Astrocyte of the hippocampus (primary cell): Measurements from ENCODE around the gene PEX1.
"Not testable (repeated sequence)": the region's sequence is repeated elsewhere in the genome, so short reads cannot be mapped to it uniquely, and the experiment has no call there.

Source experiments
- DNase-seq: peaks from one replicate; pipeline ENCODE4 v3.0.0; 2011; ENCODE audit warnings: low read depth, low spot score

The PEX1 gene

DNA sequence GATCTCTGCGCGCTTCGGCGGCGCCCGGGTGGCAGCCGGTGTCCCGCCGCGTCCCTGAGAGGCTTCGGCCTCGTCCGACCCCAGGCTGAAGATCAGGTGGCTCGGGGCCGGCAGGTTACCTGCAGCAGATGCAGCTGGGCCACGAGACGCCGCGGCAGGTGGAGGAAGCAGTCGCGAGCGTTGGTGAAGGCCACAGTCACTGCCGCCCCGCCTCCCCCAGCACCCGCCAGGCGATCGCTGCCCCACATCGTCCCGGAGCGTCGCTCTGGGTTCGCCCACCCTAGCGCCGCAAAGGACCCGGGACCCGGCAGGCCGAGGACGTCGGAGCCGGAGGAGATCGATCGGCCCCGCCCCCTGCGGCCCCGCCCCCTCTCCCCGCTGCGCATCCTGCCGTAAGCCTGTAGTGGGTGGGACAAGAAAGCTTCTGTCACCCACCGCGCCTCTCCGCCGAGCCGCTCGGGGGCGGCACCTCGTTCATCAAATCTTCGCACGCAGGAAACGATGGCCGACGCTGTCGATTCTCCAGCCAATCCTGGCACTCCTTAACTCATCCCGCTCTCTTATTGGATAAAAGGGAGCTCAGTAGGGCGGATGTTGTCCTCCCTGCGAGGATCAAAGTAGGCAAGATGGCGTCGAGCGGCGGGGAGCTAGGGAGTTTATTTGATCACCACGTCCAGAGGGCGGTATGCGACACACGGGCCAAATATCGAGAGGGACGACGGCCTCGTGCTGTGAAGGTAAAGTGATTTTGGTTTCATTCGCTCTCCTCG lies at the start of gene PEX1, which contains the start of gene RBM48:
TSS of gene PEX1 (minus strand) at position 333 of the 770 bp plus-strand sequence. CDS start at position 248, 85 bp downstream.
TSS of gene RBM48 (plus strand) at position 608 of the 770 bp plus-strand sequence. CDS start at position 627, 19 bp downstream.
- peak; percentile 100 for DNase-seq

DNA sequence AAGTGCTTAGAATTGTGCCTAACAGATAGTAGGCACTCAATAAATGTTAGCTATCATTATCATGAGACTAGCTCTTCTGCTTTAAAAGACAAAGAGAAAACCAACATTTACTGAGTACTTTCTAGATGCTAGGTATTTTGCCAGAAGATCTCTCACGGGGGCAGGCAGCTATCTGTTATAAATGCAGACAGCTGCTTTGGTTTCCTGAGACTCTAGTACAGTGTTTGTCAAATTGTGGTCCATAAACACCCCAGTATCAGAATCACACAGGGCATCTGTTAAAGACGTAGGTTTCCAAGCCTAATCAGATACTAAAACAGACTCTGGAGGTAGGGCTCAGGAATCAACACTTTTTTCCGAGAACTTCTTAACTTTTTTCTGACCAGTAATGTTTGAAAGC lies 48.0 kb upstream of the PEX1 start:
- DNase-seq: no peak

DNA sequence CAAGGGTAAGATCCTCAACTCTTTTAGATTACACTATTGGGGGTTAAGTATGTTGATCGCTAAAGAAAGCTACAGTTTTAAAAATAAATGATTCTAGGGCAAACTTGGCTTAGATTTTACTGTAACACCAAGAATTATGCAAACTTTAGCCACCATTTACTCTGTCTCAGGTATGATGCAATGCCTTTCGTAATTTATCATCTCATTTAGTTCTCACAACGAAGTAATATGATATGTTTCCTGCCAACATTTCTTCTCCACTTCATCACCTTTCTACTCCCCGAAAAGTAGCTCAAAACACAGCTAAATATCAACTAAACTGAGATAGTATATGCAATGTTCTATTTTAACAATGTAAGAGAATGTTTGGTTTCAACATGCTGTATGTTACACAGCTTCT lies 40.8 kb upstream of the PEX1 start:
- DNase-seq: no peak

DNA sequence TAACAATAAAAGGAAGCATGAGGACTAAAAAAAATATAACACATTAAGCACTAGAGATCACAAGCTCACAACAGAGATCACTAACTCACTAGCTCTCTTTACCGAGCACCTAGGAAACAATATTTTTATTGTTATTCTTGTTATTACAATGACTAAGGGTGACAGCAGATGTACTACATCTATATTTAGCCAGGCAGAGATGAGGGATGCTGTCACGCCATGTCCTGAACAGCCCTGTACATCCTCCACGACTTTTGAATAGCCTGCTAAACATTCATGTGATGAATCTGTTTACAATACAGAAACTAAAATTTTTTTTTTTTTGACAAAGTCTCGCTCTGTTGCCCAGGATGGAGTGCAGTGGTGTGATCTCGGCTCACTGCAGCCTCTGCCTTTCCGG lies 39.1 kb upstream of the PEX1 start:
- no peak for DNase-seq

DNA sequence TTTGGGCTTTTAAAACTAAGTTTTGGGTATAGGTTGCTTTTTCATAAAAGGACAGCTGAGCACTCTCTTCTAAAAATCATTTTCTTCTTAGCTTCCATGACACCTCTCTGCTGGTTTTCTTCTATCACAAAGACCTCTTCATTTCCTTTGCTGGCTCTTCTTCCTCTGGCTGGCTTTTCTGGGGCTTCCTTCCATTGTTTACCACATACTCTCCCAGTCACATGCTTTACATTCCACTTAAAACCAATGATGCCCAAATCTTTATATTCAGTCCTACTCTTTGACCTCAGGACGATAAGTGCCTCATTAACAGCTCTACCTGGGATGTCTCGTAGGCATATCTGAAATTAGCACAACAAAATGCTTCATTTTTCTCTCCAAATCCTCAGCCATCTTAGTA lies 35.0 kb upstream of the PEX1 start:
- no peak for DNase-seq

DNA sequence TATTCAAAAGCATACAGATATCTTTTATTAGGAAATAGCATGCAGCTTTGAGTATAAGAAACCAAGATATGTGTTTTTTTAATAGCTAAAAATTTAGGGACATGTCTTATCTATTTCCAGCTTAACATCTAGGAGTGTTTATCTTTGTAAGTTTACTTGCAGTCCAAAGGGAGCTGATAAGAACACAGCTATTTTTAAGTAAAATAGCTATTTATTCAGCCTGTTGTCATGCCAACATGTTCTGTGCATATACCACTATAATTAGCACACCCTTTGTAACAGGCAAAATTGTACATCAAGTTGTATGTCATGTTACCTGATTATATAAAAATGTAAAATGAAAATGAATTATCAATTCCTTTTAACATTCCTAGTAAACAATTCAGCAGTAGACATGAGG lies 32.3 kb upstream of the PEX1 start:
- no peak for DNase-seq

DNA sequence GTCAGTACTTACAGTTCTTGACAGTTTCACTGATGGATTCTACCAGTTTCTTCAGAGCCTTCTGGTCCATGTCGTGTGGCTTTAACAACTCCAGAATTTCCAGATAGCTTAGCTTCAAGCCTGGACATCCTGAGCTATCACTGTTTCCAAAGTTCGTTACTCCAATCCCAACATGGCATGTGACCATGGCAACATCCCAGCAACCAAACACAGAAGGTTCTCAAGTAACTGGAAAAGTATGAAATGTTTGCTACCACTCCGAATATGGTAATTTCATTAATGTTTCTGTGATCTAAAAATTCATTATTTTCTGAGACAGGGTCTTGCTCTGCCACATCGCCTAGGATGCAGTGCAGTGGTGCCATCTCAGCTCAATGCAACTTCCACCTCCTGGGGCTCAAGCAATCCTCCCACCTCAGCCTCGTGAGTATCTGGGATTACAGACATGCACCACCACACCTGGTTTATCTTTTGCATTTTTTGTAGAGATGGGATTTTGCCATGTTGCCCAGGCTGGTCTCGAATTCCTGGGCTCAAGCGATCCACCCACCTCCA lies 29.6 kb upstream of the PEX1 start:
- DNase-seq: no peak

DNA sequence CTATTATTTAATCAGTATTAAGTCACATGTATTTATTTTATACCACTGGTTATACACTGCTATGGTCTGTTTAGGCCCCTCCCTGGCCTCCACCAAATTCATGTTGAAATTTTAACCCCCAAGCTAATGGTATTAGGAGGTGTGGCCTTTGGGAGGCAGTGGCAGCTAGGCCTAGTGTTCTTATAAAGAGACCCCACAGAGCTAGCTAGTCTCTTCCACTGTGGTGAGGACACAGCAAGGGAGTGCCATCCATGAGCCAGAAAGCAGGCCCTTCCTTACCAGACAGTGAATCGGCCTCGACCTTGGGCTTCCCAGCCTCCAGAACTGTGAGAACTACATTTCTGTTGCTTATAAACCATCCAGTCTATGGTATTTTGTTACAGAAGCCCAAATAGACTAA lies 28.9 kb upstream of the PEX1 start:
- no peak for DNase-seq

DNA sequence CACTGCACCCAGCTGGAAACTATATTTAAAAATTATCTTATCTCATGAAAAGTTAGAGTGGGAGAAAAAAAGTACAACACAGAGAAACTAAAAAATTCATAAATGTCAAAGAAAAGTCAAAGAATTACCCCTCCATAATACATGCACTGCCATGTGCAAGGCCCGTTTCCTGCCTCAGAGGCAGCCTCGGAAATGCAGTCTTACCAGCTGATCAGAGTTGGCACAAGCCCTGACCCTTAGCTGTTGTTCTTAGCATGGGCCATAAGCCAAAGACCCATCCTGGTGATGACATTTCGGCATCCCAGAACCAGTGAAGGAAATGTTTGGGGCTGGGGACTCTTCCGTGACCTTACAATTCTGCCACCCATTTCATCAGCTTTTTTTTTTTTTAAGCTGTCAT lies 21.9 kb upstream of the PEX1 start:
- no peak for DNase-seq

DNA sequence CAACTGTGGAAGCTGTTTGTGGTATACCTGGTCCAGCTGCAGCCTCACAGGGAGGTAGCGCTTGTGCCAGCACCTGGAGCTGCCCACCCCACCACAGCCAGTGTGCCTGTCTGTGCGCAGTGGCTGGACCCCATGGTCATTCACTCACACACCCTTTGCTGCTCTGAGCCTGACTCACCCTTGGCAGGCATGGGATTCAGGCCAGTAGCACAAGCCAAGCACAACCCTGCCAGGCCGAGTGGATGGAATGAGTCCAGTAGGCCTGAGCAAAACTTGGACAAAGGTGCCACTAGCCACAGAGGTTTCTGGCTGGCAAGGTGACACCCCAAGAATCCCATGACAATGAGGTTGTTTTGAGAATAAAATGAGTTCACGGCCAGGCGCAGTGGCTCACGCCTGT lies 19.3 kb upstream of the PEX1 start:
- peak; percentile 53 for DNase-seq

DNA sequence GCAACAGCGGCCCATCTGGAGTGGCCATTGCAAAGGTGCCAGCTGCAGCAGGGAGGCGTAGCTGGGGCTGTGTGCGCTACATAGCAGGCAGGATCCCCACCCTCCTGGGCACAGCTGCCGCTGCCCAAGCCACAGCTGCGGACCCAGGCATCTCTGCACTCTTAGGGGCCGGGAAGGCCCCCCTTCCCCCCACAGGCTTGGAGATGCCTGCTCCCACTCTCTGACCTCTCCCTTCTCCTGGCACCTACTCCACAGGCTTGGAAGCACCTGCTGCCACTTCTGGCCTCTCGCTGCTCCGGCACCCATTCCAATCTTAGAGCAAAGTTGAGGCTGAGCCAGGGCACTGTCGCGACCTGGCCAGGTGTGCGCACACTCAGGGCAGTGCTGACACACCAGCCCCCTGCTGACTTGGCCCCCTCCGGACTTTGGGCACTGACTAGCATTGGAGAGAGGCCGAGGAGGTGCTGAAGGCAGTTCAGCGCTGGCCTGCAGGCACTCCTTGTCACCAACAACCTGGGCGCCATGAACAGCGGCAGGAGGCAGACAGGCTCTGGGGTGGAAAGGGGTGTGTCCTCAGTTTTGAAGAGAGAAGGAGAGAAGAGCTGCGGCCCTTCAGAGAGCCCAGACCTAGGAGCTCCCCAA lies 18.7 kb upstream of the PEX1 start:
- DNase-seq: no peak

DNA sequence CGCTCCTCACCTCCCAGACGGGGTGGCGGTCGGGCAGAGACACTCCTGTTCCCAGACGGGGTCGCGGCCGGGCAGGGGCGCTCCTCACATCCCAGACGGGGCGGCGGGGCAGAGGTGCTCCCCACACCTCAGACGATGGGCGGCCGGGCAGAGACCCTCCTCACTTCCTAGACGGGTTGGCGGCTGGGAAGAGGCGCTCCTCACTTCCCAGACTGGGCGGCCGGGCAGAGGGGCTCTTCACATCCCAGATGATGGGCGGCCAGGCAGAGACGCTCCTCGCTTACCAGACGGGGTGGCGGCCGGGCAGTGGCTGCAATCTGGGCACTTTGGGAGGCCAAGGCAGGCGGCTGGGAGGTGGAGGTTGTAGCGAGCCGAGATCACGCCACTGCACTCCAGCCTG lies 16.8 kb upstream of the PEX1 start:
- not testable (repeated sequence) for DNase-seq

DNA sequence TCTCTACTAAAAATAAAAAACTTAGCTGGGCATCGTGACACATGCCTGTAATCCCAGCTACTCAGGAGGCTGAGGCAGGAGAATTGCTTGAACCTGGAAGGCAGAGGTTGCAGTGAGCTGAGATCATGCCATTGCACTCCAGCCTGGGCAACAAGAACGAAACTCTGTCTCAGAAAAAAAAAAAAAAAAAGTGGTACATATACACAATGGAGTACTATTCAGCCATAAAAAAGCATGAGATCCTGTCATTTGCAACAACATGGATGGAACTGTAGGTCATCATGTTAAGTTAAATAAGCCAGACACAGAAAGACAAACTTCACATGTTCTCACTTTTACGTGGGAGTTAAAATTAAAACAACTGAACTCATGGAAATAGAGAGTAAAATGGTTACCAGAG lies 15.2 kb upstream of the PEX1 start:
- not testable (repeated sequence) for DNase-seq

DNA sequence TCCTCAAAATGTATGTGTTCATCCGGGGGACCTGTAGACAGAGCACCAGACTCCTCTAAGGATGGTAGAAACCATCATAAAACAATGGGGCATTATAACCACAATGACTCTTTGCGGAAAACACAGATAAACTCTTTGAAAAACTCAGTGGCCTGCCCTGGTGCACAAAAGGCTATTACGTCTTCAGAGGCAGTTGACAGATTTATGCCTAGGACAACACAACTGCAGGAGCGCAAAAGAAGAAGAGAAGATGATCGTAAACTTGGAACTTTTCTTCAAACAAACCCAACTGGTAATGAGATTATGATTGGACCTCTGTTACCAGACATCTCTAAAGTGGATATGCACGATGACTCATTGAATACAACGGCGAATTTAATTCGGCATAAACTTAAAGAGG lies 6.3 kb upstream of the PEX1 start:
- no peak for DNase-seq

DNA sequence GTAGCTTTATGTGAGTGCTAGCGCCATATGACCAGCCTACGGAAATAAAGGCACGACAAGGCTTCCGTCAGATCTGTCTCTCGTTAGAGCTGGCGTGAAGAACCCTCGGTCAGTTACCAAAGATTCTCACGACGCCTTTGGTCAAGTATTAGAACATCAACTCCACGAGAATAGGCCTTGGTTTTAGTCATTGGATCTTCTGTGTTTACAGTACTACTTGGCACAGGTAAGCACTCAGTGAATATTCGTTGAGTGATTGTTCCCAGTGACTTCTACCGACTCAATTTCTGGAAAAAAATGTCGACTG lies 591 bp upstream of the PEX1 start:
- no peak for DNase-seq

DNA sequence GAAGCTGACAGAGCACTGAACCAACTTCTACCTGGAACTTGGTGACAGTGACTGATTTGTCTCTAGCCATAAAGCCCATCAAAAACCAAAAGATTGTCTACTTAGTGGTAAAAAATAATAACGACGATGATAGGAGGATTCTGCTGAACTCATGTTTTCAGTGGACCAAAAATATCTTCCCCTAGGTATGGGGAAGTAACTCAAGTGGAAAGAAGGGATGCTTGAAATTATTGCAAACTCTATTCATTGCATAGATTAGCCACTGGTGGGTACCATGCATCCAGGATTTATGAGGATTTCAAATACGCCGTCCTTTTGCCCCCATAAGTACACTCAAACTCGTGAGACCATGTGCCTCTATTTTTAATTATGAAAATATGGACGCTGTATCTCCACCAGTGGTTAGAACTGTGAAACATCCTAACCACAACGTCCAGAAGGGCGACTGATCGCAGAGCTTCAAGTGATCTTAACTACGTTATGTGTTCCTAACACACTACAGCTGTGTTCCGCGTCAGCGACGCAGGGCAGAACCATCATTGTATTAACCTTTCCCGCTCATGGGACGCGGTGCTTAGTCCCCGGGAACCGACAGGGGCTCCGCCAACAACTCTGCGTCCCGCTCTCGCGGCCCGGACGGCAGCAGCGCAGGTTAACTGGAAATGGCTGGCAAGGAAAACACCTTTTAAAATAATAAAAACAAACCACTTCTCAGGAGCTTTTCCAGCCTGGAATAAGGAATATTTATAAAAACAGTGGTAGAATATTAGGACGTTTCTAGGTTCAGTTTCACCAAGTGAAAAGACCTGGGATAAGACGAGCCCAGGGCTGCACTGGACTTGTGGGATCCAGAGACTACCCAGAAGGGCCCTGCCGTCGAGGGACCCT lies 776 bp downstream of the PEX1 start:
- peak; percentile 71 for DNase-seq

DNA sequence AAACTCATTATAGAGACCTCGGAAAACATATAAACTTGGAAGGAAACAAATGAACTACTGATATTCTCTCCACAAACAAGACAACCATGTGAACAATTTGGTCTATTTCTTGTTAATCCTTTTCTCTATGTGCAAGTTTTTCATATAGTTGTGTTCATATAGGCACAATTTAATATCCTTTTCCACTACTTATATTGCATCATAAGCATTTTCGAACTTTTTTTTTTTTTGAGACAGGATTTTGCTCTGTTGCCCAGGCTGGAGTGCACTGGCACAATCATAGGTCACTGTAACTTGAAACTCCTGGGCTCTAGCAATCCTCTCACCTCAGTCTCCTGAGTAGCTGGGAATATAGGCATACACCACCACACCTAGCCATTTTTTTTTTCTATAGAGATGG lies 5.2 kb downstream of the PEX1 start:
- no peak for DNase-seq

DNA sequence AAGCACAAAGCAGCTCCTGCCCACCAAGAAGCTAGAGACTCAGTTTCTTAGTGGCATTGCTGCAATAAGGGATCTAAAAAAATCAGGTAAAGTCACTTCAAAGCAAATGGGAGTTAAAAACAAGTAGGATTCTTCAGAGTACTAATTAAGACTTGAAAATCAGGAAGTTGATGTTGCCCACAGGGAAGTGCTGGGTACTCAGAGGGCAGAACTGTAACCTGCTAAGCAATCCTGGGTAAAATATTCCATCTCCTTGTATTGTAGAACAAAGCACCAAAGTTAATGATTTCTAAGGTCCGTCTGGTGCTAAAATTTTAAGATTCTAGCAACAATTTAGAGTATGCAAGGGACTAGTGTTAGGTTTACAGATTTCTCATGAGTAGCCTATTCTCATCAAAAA lies 8.3 kb downstream of the PEX1 start:
- no peak for DNase-seq

DNA sequence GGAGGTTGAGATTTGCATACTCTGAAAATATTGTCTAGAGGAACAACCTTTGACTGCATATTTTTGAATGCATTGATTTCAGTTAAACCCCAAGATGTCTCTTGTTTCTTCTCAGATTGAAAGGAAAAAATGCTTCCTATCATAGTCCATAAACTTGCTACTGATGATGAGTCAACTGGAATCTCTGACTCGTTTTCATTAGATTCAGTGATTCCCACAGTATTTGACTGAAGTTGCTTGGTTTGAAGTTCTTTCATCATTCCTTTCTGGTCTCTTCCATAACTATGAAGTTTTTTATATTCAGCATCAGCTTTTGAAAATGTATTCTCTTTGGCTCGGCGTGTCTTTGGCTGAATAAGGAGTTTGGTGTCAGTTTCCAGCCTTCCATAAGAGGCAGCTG lies 10.7 kb downstream of the PEX1 start:
- peak; percentile 1 for DNase-seq

DNA sequence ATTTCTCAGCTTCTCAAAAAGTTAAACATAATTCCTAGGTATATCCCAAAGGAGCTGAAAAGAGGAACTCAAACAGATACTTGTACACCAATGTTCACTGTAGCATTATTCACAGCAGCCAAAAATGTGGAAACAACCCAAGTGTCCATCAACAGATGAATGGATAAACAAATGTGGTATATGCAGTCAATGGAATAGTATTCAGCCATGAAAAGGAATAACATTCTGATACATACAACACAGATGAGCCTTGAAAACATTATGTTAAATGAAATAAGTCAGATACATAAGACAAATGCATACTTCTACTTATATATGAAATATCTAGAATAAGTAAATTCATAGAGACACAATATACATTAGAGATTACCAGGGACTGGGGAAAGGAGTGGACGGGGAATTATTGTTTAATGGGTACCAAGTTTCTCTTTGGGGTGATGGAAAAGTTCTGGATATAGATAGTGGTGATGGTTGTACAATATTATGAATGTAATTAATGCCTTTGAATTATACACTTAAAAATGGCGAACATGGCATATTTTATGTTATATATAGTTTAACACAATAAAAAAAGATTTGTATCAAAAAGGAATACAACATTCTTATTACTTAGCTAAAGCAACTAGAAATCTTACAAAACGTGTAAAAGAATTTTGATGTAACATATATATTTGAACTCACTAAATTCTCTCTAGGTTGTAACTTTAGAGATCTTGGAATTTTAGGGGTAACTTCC lies 15.0 kb downstream of the PEX1 start:
- DNase-seq: no peak

DNA sequence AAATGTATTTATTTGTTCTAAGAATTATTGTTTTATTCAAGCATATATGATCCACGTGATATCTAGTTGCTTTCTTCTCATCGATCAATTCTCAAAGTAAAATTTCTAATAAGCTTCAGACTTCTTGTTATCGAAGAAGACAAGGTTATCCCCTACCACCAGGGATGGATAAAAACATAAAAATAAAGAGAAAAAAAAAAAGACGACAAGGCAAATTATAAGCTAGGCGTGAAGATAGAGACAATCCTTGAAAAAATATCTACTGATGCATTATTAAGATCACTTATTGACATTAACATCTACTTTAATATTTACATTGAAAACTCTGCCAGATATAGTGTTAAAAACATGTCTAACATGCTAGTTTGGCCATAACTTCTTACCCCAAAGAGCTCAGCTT lies 19.4 kb downstream of the PEX1 start:
- DNase-seq: no peak

DNA sequence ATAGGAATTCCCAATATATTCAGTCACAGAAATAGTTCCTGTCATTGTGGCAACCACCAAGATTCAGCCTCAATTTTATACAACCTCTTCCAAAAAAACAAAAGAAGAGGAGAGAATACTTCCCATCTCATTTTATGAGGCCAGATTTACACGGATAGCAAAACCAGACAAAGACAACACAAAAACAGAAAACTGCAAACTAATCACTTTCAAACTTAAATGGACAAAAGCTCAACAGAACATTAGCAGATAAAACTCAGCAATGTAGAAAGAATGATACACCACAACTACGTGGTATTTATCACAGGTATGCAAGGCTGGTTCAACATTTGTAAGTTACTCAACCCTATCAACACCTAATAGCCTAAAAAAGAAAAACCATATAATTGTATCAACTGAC lies 22.0 kb downstream of the PEX1 start:
- no peak for DNase-seq
